ENCODE results near the gene GNA14.

DNA sequence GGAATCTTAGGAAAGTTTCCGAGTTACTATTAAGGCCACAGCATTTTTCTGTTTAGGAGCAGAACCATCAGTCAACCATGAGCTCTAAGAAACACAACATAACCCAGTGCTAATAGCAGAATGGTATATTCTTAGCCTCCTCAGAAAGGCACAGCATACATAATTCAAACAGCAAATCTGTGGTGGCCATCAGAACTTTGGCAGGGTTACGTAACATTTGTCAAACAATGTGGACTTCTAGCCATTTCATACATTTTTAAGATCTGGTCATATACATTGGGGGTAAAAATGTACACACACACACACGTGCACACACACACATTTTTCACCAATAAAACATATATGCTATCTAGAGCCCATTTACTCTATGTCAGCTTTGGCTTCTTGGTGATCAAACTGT, 225.2 kb downstream of the GNA14 start:
- TF ChIP-seq NR3C1 (IDR thresholded peaks at IDR 0.05) (no peak), BHLHE40 (IDR thresholded peaks at IDR 0.05; ENCODE audit: low read depth, low read length) (no peak), POLR2A (IDR thresholded peaks at IDR 0.05; ENCODE audit: low read length) (no peak), RNF2 (IDR thresholded peaks at IDR 0.05; ENCODE audit: borderline replicate concordance, low read depth) (no peak), SMC3 (IDR thresholded peaks at IDR 0.05) (no peak)
- TF ChIP-seq, protein P1, sequence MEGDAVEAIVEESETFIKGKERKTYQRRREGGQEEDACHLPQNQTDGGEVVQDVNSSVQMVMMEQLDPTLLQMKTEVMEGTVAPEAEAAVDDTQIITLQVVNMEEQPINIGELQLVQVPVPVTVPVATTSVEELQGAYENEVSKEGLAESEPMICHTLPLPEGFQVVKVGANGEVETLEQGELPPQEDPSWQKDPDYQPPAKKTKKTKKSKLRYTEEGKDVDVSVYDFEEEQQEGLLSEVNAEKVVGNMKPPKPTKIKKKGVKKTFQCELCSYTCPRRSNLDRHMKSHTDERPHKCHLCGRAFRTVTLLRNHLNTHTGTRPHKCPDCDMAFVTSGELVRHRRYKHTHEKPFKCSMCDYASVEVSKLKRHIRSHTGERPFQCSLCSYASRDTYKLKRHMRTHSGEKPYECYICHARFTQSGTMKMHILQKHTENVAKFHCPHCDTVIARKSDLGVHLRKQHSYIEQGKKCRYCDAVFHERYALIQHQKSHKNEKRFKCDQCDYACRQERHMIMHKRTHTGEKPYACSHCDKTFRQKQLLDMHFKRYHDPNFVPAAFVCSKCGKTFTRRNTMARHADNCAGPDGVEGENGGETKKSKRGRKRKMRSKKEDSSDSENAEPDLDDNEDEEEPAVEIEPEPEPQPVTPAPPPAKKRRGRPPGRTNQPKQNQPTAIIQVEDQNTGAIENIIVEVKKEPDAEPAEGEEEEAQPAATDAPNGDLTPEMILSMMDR (IDR thresholded peaks at IDR 0.05) = no peak
- TF ChIP-seq, protein P2, sequence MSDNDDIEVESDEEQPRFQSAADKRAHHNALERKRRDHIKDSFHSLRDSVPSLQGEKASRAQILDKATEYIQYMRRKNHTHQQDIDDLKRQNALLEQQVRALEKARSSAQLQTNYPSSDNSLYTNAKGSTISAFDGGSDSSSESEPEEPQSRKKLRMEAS (IDR thresholded peaks at IDR 0.05) = no peak
- TF ChIP-seq, protein P3, sequence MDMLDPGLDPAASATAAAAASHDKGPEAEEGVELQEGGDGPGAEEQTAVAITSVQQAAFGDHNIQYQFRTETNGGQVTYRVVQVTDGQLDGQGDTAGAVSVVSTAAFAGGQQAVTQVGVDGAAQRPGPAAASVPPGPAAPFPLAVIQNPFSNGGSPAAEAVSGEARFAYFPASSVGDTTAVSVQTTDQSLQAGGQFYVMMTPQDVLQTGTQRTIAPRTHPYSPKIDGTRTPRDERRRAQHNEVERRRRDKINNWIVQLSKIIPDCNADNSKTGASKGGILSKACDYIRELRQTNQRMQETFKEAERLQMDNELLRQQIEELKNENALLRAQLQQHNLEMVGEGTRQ (IDR thresholded peaks at IDR 0.05) = no peak
